ENCODE results near the gene CDC45.
A peak's percentile ranks its signal among the peaks of the same experiment; 100 is the strongest.

Gene CDC45

DNA sequence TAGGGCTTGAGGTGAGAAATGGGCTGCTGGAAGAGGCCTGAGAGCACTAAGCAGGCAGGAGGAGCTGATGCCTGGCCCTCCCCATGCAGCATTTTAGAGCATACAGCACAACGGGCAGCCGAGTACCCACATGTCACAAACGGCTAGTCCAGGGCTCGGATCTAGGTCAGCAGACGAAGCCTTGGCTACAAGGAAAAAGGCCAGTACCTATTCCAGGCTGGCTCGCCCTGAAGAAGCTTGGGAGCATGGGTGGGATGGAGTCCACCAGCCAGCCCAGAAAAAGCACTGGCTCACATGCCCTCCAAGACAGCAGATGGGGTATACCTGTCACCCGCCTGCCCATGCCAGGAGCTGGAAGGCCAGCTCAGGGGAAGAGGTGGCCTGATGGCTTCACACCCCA, 10.3 kb upstream of the CDC45 start:
- no peak for DNase-seq

- no peak for DNase-seq
Observed at GRCh38 chr22:19470010-19470409, 9.7 kb upstream of the CDC45 start.

DNA sequence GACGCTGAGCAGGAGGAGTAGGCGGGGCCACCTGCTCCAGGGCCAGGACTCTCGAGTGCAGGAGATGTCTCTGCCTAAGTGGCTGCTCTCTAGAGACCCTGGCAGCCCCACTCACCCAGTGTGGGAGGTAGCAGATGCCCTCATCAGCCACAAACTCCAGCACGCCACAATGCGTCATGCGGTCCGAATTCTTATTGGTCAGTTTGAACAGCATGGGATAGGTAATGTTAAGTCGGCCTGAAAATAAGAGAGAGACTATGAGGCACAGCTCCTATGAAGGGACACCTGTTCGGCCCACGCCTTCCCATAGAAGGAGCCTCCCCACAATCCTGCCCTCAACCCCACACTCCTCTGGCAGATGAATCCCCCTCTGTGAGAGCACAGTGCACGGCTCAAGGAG, 8.1 kb upstream of the CDC45 start:
- DNase-seq = no peak

DNA sequence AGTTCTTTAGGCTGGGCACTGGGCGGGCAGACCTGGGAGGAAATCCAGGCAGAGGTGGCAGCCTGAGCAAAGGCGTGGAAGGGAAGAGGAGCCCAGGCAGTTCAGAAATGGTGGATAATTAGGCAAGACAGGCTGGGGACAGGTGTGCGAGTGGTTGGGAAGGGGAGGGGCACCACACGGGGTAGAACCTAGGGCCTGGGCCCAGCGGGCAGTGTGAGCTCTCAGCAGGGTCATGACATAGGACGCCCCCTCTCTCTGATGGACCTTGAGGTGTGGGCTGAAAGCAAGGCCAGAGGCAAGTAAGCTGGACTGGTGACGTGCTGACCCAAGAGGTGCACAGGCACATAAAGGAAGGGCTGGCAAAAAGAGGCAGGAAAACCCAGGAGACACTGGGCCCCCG, 7.5 kb upstream of the CDC45 start:
- DNase-seq = no peak

GRCh38 chr22:19473578-19473977, 6.1 kb upstream of the CDC45 start:
- no peak for DNase-seq

GRCh38 chr22:19476023-19476422, 3.7 kb upstream of the CDC45 start:
- no peak for DNase-seq

DNA sequence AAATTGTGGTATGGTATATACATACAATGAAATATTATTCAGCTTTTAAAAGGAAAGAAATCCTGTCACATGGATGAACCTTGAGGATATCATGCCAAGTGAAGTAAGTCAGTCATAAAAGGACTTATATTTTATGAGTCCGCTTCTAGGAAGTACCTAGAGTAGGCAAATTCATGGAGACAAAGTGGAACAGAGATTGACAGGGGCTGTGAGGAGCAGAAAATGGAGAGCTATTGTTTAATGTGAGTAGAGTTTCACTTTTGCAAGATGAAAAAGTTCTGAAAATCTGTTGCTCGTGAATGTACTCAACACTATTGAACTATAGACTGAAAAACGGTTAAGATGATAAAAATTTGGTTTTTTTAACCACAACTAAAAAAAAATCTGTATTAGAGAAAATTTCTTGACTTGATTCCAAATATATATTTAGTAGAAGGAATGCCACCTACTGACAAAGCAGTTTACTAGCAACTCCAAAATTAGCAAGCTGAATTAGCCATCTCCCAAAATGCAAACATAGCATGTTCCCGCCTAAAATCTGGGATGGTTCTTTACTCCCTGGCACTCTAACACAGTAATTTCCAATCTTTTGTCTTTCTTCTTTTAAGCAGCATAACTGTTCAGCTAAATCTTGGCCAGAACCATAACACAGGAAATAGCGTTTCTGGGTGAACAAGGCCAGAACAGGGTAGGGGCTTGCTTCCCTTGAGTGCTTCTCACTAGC, 2.2 kb upstream of the CDC45 start:
- no peak for DNase-seq

DNA sequence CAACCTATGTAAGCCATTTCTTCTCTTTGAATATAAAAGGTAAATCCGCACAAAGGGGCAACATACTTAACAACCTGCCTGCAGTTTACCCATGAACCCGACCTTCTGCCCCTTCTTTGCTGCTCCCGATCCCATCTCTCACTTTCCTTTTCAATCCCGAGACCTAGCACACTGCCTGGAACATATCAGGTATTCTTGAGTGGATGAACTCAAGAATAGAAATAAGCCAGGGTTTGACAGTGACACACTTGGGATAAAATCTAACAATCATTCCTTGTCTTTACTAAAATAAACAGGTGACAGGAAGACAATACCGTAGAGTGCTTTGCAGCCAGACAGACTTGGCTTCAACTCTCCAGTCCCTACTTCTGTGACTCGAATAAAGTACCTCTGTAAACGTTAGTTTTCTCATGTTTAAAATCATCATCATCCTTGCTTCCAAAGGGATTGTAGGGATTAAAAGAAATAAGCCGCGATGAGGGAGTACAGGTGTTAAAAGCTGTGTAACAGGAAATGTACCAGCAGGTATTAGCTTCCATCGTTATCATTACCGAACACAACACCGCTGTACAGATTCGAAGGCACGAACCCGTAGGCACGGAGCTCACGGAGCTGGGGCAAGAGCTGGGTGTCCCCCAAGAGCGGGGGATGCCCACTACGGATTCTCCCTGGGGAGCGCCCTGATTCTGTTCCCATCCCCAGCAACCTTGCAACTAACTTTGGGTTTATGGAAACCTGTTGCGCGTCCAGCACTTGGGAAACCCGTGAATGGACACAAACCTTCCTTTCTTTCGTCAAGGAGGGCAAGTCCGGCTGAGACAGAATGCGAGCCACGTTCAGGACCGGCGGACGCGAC, 1.4 kb upstream of the CDC45 start:
- peak; percentile 68 for DNase-seq

DNA sequence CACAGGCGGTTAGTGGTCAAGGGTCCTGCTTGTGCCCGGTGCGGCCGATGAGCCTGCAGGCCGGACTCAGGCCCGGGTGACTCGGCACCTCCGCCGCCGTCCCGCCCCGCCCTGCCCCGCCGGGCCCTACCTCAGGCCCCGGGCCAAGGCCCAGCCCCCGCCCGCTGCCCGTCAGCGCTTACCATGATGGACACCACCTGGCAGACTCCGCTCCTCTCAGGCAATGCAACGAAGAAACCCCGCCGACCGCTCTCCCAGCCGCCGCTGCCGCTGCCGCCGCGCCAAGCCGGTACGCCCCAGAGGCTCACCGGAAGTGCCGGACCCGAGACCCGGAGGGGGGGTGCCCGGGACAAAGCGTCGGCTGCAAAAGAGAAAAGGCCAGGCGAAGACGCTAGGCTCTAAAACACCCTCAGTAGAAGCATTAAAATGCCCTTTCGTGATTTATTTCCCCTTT, 792 bp upstream of the CDC45 start, which contains the start of gene UFD1:
TSS of gene UFD1 (minus strand) at position 293 of the 454 bp plus-strand sequence. CDS start at position 185, 108 bp downstream.
- peak; percentile 93 for DNase-seq

DNA sequence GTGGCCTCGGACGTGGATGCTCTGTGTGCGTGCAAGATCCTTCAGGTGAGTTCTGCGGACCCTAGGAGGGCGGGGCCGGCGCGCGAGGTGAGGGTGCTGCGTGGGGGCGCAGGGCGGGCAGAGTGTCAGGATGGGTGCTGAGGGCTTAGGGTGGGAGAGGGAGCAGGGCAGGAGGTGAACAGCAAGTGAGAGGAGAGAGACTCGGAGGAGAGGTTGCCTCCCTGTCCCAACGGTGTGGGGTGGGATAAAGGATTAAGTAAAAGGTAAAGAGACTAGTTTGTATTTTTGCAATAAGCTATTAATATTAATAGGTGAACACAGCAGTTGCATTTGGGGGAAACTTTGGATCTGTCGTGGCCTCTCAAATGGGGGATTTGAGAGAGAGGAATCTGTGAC, 451 bp downstream of the CDC45 start:
- peak; percentile 67 for DNase-seq

DNA sequence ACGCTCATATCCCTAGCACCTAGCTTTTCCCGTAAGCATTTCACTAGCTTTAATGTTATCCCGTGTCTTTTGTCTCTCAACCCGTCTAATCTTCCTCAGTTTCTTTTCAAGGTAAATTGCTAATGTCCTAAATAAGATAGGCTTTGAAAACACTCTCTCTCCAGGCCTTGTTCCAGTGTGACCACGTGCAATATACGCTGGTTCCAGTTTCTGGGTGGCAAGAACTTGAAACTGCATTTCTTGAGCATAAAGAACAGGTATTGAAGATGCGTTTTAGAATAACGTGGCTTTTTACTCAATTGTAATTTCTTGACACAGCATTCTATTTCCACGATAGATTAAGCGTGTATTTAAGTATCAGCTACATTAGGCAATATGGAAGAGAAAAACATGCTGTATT, 1.1 kb downstream of the CDC45 start:
- DNase-seq = no peak

DNA sequence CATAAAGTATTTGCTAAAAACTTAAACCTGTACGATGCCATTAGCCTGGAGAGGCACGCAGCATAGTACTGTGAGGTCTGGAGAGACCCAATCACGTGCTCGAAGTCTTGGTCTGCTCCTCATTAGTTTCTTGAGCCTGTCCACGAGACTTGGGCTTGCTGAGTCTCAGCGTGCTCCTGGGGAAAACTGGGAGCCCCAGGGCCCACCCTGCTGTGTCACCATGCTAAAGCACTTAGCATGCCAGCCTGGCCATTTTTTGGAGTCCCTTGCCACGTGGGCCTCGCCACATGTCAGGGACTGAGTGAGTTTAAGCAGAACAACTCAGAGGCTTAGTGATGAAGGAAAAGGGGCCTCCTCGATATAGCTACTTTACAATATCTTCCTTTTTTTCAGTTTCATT, 2.6 kb downstream of the CDC45 start:
- peak; percentile 38 for DNase-seq

DNA sequence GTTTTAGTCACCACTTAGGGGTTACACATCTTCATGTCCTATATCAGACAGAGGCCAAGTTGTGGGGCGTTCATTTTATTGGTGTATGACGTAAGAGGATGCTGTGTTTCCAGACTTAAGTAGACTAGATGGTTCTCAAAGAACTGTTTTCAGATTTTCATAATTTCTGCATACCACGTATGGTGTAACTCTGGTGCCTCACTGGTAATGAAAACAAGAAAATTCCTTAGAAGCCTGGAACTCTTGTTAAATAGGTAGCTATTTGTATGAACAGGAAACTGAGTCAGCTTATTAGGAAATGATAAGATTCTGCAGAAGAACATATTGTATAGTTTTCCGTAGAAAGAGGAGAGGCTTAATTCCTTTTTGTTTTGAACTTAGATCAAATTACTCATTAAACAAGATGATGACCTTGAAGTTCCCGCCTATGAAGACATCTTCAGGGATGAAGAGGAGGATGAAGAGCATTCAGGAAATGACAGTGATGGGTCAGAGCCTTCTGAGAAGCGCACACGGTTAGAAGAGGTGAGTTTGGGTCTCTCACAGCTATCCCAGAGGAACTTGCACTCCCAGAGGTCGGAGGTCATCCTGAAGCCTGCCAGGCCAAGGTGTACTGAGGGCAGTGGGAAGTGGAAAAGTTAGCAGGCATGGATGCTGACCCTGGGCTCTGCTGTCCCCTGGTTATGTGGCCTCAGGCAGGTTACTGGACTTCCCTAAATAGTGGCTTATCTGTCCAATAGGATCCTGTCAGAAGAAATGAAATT, 3.9 kb downstream of the CDC45 start:
- DNase-seq = no peak

- peak; percentile 16 for DNase-seq
Observed at GRCh38 chr22:19488285-19488684, 8.6 kb downstream of the CDC45 start.

- peak; percentile 19 for DNase-seq
Observed at GRCh38 chr22:19488884-19489843, 9.4 kb downstream of the CDC45 start.

DNA sequence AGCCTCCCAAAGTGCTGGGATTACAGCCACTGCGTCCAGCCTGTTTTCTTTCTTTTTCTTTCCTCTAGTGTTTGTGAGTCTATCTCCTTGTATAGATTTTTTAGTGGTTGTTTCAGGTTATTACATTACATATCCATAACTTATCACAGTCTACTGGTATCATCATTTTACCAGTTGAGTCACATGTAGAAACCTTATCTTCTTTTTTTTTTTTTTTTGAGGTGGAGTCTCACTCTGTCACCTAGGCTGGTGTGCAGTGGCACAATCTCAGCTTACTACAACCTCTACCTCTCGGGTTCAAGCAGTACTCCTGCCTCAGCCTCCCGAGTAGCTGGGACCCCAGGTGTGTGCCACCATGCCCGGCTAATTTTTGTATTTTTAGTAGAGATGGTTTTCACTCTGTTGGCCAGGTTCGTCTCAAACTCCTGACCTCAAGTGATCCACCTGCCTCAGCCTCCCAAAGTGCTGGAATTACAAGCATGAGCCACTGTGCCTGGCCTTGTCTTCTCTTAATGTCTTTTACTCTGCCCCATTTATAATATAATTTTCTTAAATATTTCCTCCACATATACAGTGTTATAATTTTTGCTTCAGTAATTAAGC, 11.0 kb downstream of the CDC45 start:
- peak; percentile 13 for DNase-seq

DNA sequence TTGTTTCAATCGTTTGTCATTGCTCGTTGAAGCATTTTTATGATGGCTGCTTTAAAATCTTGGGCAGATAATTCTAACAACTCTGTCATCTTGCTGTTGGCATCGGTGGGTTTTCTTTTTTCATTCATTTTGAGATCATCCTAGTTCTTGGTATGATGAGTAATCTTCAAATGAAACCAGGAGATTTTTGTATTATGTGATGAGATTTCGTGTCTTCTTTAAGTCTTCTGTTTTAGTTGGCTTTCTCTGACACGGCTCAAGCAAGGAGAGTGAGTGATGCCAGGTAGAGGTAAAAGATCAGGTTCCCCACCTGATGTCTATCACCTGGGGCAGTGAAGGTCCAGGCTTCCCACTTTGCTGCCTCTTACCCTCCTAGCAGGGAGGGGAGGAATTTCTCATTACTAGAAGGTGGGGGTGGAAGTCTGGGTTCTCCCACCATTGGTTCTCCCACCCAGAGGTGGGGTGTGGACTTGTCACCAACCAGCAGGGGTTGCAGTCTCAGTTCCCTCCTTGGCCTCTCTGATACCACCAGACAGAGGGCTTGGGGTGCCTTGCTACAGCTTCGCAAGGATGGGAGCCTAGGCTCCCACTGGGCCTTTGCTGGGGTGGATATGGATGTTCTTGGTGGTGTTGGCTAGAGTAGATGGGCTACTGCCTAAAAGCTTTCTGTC, 12.9 kb downstream of the CDC45 start:
- DNase-seq = peak; percentile 42

- peak; percentile 36 for DNase-seq
Observed at GRCh38 chr22:19494001-19494560, 14.4 kb downstream of the CDC45 start.

DNA sequence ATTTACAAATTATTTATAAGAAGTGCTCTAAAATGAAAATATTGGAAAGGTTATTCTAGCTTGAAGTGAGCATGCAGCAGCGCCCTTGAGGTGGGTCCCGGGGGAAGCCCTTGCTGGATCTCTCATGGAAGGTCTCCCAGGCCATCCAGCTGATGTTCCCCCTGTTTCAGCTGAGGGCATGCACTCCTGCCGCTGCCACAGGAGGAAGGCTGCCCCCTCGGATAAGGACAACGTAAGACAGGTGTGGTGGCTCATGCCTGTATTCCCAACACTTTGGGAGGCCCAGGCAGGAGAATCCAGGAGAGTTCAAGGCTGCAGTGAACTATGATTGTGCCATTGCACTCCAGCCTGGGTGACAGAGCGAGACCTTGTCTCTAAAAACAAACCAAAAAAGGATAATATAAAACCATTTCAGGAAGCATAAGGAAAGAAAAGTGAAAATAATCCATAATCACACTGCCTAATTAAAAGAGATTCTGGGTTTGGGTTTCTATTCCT, 15.0 kb downstream of the CDC45 start:
- peak; percentile 36 for DNase-seq

DNA sequence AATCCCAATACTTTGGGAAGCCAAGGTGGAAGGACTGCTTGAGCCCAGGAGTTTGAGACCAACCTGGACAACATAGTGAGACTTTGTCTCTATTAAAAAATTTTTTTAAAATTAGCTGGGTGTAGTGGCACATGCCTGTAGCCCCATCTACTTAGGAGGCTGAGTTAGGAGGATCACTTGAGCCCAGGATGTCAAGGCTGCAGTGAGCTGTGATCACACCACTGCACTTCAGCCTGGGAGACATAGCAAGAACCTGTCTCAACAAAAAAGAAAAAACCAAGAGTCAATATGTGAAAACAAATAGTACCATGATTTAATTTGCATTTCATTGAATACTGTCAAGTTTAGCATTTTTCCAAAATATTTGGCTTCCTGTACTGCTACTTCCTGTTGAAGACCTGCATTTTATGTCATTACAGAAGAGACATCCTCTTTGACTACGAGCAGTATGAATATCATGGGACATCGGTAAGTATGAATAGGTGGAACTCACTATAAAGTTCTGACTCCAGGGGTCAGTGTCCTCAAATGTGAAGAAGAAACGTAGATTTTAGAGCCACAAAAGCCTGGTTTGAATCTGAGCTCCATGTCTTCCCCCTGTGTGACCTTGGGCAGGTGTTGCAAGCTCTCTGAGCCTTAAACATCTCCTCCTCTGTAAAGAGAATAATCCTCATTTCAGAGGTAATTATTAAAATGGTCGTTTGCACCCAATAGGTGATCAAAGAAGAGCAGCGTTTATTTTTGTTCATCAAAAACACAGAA, 16.0 kb downstream of the CDC45 start:
- peak; percentile 27 for DNase-seq
